HG02678 (cell line): ENCODE measurements around the gene NRDC.

ENCODE experiments used
- ATAC-seq: cut with Tn5 transposase; IDR thresholded peaks from one replicate; pipeline ENCODE4 v1.9.1; 2021; ENCODE audit warnings: mild to moderate bottlenecking, moderate library complexity; ENCODE audit not compliant: unreplicated experiment

The NRDC gene, protein sequence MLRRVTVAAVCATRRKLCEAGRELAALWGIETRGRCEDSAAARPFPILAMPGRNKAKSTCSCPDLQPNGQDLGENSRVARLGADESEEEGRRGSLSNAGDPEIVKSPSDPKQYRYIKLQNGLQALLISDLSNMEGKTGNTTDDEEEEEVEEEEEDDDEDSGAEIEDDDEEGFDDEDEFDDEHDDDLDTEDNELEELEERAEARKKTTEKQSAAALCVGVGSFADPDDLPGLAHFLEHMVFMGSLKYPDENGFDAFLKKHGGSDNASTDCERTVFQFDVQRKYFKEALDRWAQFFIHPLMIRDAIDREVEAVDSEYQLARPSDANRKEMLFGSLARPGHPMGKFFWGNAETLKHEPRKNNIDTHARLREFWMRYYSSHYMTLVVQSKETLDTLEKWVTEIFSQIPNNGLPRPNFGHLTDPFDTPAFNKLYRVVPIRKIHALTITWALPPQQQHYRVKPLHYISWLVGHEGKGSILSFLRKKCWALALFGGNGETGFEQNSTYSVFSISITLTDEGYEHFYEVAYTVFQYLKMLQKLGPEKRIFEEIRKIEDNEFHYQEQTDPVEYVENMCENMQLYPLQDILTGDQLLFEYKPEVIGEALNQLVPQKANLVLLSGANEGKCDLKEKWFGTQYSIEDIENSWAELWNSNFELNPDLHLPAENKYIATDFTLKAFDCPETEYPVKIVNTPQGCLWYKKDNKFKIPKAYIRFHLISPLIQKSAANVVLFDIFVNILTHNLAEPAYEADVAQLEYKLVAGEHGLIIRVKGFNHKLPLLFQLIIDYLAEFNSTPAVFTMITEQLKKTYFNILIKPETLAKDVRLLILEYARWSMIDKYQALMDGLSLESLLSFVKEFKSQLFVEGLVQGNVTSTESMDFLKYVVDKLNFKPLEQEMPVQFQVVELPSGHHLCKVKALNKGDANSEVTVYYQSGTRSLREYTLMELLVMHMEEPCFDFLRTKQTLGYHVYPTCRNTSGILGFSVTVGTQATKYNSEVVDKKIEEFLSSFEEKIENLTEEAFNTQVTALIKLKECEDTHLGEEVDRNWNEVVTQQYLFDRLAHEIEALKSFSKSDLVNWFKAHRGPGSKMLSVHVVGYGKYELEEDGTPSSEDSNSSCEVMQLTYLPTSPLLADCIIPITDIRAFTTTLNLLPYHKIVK

DNA sequence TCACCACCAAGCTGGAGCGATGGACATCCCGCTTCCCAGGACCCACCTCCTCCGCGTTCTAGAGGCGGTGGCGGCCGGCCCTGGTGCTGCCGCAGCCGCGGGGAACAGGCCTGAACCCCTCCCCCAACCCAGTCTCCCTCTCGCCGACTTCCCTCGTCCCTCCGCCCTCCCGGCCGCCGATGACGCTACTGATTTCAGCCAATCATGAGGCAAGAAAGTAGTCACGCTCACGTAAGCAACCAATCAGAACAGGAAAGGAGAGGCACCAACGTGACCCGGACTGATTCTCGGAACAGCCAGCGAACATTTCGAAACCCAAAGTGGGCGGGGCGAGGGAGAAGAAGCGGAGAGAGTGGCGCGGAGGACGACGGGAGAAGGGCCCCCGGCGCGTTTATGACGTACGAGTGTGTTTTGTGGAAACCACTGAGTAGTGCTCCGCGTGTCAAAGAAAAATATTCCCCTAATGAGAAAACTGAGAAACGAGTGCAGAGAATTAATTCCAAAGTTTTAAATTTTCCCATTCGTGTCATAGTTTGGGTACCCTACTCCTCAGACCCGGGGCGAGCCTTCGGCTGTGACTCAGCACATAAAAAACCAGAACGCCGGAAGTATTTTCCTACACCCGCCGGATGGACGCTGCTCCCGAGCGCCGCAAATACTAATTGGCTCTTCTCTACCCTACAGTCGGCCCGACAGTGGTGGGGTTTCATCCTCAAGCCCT is at the start of gene NRDC:
Gene NRDC, minus strand, starts transcription at position 112 of the 721 bp plus-strand sequence. CDS start 112 bp downstream, outside the sequence.
- peak; percentile 97 for ATAC-seq

DNA sequence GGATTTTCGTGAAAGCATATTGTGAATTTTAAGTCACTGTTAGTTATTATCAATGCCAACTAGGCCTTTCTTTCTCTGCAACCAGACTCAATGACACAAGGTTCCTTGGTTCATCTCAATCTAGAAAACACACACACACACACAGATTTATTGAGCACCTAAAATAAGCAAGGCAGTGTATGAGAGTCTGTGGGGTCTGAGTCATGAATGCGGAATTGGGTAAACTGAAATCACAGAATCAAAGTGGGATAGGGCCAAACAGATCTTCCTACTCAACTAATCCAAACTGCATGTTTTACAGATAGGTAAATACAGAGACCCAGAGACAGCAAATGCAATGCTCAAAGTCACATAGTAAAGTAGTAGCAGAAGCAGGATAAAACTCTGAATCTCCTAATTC is 48.5 kb upstream of the NRDC start:
- no peak for ATAC-seq

DNA sequence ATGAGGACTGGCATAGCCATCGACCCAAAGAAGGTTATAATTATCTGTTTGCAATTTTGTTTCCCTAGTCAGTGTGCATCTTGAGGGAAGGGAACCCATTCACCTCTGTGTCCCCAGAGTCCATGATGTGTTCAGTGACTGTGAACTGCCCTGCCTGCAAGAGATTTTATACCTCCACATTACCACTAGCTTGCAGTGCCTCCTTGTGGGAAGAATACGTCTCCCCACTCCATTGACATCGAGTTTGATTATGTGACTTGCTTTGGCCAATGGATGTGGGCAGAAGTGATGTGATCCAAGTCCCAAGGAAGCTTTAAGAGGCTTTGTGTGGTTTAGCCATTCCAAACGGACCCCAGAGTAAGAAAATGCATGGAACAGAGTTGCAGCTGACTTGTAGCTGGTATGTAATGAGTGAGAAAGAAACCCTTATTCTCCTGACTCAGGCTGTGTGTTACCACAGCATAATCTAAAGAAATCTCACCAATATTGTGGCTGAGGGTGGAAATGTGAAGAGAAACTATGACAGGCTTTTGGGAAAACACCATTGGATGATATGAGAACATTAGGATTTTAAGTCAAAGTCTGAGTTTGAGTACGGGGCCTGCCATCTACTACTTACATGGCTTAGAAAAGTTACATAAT is 47.8 kb upstream of the NRDC start:
- no peak for ATAC-seq

DNA sequence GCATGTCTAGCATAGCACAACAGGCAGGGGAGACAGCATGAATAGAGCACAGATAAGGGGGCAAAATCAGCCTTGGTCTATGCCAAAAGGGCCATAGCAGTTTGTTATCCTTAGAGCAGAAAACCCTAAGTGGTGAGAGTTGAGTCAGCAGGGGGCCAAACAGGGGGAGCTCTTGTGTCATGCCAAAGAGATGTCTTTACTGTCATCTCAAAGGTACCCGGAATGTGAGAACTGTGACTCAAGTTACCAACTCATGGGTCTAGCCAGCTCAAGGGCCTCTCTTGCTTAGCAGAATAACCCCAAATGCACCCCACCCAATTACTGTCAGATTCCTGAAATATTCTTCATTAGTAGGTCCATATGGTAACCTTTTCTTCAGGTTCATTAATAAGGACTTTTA is 45.9 kb upstream of the NRDC start:
- ATAC-seq, result no peak

DNA sequence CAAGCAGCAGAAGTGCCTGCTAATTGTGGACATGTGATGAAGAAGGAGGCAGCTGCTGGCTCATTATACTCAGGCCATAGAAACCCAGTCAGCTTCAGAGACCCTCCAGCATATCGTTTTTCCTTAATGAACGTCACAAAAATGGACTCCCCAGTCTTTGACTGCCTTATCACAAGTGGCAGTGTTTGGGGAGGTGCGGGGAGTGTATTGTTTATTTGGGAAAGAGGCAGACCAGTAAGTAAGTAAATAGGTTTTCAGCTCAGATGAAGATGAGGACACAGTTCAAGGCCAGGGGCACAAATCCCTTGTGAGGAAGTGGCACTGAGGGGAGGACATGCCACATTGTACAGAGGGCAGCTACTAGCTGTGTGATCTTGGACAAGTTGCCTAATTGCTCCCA is 43.5 kb upstream of the NRDC start:
- ATAC-seq, result no peak

DNA sequence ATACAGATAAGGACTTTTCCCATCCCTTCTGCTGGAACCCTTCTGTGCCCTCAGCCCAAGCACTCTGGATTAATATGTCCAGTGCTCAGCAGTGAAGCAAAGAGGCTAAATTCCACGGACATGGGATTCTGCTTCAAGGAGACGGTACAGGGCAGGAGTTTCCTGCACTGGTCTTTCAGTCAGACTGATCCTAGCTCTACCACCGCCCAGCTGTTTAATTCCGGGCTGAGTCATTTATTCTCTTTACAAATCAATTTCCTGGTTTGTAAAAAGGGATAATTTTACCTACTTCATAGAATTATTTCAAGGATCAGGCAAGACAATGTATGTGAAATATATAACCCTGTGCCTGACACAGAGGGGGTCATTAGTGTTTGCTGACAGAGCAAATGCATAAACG is 41.6 kb upstream of the NRDC start:
- ATAC-seq, result no peak

- no peak for ATAC-seq
These were observed 41.2 kb upstream of the NRDC start for GRCh38 chr1:51919684-51920083.

DNA sequence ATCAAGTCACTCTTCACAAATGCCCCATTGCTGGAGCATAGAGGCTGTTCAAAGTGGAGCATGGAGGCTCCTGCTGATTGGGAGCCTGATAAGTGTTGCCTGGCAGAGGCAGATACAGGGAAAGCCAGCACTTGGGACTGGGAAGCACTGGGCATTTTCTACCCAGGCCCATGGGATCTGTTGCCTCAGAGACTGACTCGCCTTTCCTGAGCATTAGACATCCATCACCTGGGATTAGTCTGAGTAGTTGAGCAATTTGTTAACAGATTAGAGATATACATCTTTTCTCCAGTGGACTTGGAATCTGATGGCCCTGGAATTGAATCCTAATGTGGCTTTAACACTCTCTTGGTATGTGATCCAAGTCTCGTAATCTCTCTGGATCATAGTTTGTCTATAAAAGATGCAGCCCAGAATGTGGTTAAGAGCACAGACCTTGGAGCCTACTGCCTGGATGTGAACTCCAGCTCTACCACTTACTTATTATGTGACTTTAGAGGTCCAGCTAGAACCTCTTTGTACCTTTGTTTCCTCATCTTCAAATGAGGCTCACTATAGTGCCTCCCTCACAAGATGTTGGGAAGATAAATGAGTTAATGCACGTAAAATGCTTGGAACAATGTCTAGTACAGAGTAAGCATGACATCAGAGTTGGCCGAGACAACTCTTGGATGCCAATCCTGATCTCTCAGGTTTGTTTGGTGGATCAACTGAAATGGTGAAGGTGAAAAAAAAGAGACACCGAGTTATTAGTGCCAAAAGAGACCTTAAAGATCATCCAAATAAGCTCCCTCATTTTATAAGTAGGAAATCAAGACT is 38.3 kb upstream of the NRDC start:
- no peak for ATAC-seq

DNA sequence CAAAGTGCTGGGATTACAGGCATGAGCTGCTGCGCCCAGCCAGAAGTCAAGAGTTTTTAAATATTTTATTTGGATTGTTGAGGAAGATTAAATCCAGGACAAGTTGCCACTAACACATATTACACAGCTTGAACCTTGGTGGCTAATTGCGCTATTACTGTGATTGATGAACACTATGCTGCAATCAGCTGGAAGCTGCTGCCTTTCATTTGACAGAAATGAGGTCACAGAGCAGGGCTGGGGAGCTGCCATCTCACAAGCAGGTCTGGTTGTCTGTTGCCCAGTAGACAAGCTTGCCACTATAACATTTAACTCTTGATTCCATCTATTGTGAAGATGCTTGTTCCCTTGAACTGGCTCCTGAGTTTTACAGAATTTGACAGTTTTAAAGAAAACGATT is 37.4 kb upstream of the NRDC start:
- ATAC-seq, result no peak

DNA sequence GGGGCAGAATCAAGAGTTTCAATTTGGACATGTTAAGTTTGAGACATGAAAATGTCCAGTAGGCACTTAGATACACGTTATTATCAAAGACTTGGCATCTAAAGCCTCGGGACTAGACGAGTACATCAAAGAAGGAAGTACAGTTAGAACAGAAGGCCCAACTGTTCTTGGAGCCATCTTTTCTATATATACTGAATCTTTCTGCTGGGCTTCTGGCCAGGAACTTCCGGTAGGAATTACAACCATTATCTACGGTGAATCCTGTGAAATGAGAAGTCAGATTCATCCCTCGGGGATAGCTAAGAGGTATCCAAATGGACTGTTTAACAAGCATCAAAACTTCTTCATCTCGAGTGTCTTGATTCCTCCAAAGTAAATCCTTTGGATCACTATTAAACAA is 34.4 kb upstream of the NRDC start:
- ATAC-seq, result no peak

- no peak for ATAC-seq
These were observed 31.9 kb upstream of the NRDC start for GRCh38 chr1:51910221-51911000.

- no peak for ATAC-seq
These were observed 30.0 kb upstream of the NRDC start for GRCh38 chr1:51908499-51908898.

GRCh38 chr1:51907079-51907702 is 28.7 kb upstream of the NRDC start:
- ATAC-seq, result no peak

DNA sequence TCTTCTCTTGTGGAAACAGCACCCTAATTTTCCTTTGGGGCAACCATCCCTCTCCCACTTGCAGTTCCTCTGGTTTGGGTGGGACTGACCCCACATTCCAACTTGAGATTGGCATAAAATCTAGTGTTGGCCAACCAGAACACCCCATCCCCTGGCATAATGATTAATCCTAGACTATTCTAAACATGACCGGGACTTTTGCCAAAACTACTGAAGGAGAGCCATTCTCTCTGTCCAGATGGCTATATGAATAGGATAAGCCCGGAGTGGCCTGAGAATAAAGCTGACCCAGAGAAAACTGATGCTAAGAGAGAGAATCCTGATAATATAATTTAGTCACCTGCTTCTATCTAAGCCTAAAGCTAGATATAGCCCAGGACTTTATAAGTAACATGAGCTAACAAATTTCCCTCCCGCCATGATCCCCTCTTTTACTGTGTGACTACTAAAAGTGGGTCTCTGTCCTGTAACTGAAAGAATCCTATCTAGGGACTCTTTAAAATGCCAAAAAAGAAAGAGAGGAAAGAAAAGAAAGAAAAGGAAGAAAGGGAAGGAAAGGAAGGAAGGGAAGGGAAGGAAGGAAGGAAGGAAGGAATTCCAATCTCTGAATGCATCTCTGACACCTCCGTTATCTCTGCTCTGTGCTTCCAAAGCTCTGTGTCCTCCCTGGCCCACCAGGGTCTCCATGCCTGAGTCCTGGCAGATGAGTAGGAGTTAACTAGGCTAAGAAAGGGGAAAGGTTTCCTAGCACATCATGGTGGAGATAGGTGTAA is 28.0 kb upstream of the NRDC start:
- ATAC-seq, result no peak

DNA sequence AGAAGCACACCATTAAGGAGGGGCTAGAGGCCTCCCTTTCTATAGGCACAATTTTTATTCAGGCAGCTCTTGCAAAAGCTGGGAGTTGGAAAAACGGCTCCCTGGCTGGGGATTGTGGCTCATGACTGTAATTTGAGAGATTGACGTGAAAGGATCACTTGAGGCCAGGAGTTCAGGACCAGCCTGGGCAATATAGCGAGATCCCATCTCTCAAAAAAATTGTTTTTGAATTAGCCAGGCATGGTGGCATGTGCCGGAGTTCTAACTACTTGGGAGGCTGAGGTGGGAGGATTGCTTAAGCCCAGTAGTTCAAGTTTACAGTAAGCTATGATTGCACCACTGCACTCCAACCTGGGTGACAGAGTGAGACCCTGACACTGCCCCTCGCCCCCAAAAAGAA is 23.9 kb upstream of the NRDC start:
- no peak for ATAC-seq

GRCh38 chr1:51901151-51901550 is 22.6 kb upstream of the NRDC start:
- ATAC-seq, result no peak

DNA sequence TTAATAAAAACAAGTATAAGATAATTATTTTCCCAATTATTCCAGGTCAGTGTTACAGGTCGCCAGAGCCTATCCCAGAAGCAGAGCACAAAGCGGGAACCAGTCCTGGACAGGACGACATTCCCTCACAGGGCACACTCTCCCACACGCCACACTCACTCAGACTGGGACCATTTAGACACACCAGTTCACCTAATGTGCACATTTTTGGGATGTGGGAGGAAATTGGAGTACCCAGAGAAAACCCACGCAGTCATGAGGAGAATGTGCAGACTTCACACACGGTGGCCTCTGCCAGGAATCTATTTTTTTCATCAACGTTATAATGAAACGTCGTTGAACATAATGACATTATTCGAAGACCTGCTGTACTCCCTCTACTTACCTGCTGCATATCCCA is 20.5 kb upstream of the NRDC start:
- no peak for ATAC-seq
